ENCODE results near the gene CBR1. TPM values are rescaled to one million over a fixed set of nuclear protein-coding genes. Genes with fewer than 3 reads are reported as not detected.

The CBR1 gene
- total RNA-seq, 3 donors from 2014 or later (not counting 1 experiment from before 2014, with no cell fraction given), result 5.0 to 14.1 (median 12.4) TPM

DNA sequence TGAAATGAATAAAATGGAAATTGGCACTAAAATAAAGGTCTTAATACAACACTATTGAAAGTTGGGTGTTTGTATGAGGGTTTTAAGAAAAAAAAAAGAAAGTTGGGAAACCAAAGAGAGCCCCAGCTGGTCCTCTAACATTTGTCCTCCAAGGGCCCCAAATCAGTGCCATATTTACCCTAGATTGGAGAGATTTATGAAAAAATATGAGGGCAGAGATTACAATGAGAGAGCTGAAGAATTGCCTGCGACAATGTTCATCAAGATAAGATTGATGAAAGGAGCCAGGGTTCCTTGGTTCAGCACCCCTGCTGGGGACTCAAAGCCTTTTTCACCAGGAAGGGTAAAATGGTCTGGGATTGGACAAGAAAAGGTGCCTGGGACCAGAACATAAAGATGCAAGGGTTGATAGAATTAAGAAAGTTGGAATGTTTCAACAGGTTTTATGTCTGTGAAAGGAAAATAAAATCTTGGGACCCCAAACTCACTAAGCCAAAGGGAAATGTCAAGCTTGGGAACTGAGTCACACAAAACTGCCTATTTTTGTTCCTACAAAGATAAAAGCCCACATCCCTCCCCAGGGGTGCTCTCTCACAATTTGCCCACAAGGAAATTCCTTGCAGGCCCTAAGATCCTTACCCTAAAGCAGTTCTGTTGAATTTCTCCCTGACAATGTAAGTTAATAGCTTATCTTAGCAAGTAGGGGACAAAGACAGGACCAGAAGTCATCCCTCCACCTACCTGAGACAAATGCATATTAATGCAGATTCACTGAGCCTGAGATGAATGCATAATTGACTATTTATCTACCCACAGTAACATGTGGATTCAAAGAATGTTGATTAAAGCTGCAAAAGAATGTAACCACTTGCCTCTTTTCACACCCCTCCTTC is 26.8 kb downstream of the CBR1 start:
- Histone ChIP-seq H3K27ac (ENCODE audit: low read length) (no peak overlapping the region), H3K27me3 (ENCODE audit: control insufficient read depth, insufficient read depth, low read length) (no peaks in the 10 kb centered on the region), H3K9me3 (ENCODE audit: control insufficient read depth, insufficient read depth, low read length) (peaks cover 19% of the 10 kb centered on the region), H3K4me3 (ENCODE audit: low read length) (no peak overlapping the region), H3K36me3 (ENCODE audit: control insufficient read depth, insufficient read depth, low read length) (no peaks in the 10 kb centered on the region), H3K4me1 (ENCODE audit: control insufficient read depth, insufficient read depth, low read length) (no peaks in the 10 kb centered on the region)
- intact Hi-C loops (cut with micrococcal nuclease), result no loop called here
- peaks cover 6% of the 10 kb centered on the region in 2 donors for H3K9me3 Mint-ChIP-seq
- TF ChIP-seq, protein P1, sequence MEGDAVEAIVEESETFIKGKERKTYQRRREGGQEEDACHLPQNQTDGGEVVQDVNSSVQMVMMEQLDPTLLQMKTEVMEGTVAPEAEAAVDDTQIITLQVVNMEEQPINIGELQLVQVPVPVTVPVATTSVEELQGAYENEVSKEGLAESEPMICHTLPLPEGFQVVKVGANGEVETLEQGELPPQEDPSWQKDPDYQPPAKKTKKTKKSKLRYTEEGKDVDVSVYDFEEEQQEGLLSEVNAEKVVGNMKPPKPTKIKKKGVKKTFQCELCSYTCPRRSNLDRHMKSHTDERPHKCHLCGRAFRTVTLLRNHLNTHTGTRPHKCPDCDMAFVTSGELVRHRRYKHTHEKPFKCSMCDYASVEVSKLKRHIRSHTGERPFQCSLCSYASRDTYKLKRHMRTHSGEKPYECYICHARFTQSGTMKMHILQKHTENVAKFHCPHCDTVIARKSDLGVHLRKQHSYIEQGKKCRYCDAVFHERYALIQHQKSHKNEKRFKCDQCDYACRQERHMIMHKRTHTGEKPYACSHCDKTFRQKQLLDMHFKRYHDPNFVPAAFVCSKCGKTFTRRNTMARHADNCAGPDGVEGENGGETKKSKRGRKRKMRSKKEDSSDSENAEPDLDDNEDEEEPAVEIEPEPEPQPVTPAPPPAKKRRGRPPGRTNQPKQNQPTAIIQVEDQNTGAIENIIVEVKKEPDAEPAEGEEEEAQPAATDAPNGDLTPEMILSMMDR (IDR thresholded peaks at IDR 0.05), result no peak
- WGBS (ENCODE audit: insufficient coverage), result 94% methylated on average over 1 of the region's 1 CpG
- peaks cover 7 to 30% of the 10 kb centered on the region in 2 donors for H3K27me3 Mint-ChIP-seq (ENCODE audit: low read depth in 2 of 2)
- DNase-seq (no peak), ATAC-seq (no peak)
- H3K27ac Mint-ChIP-seq, result no peak overlapping the region
- H3K4me3 Mint-ChIP-seq, result no peak overlapping the region
- H3K4me1 Mint-ChIP-seq, result no peaks in the 10 kb centered on the region
- peaks cover 10% of the 10 kb centered on the region for H3K36me3 Mint-ChIP-seq

DNA sequence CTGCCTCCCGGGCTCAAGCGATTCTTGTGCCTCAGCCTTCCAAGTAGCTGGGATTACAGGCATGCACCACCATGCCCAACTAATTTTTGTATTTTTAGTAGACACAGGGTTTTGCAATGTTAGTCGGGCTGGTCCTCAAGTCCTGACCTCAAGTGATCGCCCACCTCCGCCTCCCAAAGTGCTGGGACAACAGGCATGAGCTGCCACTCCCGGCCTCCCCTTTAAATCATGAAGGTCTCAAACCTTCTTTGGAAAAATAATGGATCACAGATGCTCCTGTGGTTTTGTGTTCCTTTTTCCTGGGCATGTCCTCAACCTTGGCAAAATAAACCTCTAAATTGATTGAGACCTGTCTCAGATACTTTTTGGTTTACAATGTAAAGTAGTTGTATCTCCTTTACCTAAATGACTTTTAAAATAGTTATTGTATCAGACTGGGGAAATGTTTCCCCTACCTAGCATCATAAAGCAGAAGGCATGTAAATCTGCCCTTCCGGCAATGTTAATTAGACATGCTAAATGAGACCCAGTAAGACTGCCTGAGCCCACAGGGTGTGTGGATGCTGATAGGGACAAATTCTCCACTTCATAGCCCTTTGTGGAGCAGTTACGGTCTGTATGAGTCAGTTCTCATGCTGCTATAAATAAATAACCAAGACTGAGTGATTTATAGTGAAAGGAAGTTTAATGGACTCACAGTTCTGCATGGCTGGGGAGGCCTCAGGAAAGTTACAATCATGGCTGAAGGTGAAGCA is 27.8 kb downstream of the CBR1 start:
- Histone ChIP-seq H3K27me3 (ENCODE audit: control insufficient read depth, insufficient read depth, low read length) (no peaks in the 10 kb centered on the region), H3K4me1 (ENCODE audit: control insufficient read depth, insufficient read depth, low read length) (no peaks in the 10 kb centered on the region), H3K9me3 (ENCODE audit: control insufficient read depth, insufficient read depth, low read length) (peaks cover 19% of the 10 kb centered on the region), H3K36me3 (ENCODE audit: control insufficient read depth, insufficient read depth, low read length) (no peaks in the 10 kb centered on the region), H3K27ac (ENCODE audit: low read length) (no peak overlapping the region), H3K4me3 (ENCODE audit: low read length) (no peak overlapping the region)
- TF ChIP-seq, protein P1 (IDR thresholded peaks at IDR 0.05), result no peak
- intact Hi-C loops (cut with micrococcal nuclease), result no loop called here
- Mint-ChIP-seq H3K9me3 (peaks cover 6% of the 10 kb centered on the region in 2 donors), H3K36me3 (peaks cover 10% of the 10 kb centered on the region), H3K4me3 (no peak overlapping the region), H3K27ac (no peak overlapping the region), H3K4me1 (no peaks in the 10 kb centered on the region), H3K27me3 (ENCODE audit: low read depth in 2 of 2) (peaks cover 9 to 35% of the 10 kb centered on the region in 2 donors)
- no peak for ATAC-seq
- WGBS (ENCODE audit: insufficient coverage), result 79% methylated on average over 8 of the region's 8 CpGs
- no peak for DNase-seq

DNA sequence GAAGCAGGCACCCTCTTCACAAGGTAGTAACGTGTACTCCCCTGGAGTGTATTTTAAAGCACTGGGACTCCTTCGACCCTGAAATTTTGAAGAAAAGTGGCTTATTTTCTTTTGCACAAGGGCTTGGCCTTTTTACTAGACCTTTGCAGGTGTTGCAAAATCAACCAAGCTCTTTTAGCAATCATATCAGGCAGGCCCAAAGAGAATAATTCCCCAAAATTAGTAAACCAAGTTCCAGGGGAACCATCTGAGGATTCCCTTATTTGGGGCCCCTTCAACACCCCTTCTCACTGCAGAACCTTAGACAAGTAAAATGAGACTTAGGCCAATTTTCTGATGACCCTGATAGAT is 28.3 kb downstream of the CBR1 start:
- ATAC-seq (no peak), DNase-seq (no peak)
- Histone ChIP-seq H3K9me3 (ENCODE audit: control insufficient read depth, insufficient read depth, low read length) (peaks cover 13% of the 10 kb centered on the region), H3K36me3 (ENCODE audit: control insufficient read depth, insufficient read depth, low read length) (no peaks in the 10 kb centered on the region), H3K4me3 (ENCODE audit: low read length) (no peak overlapping the region), H3K27ac (ENCODE audit: low read length) (no peak overlapping the region), H3K27me3 (ENCODE audit: control insufficient read depth, insufficient read depth, low read length) (no peaks in the 10 kb centered on the region), H3K4me1 (ENCODE audit: control insufficient read depth, insufficient read depth, low read length) (no peaks in the 10 kb centered on the region)
- Mint-ChIP-seq H3K36me3 (peaks cover 9% of the 10 kb centered on the region), H3K9me3 (peaks cover 6% of the 10 kb centered on the region in 2 donors), H3K27ac (no peak overlapping the region), H3K4me3 (no peak overlapping the region), H3K4me1 (no peaks in the 10 kb centered on the region), H3K27me3 (ENCODE audit: low read depth in 2 of 2) (peaks cover 9 to 34% of the 10 kb centered on the region in 2 donors)
- TF ChIP-seq, protein P1 (IDR thresholded peaks at IDR 0.05), result no peak
- 25% methylated on average over 2 of the region's 2 CpGs for WGBS (ENCODE audit: insufficient coverage)
- intact Hi-C loops (cut with micrococcal nuclease), result no loop called here
